Mesenchymal stem cell (in vitro differentiated cells and primary cell): Measurements from ENCODE around the gene MEIOB.
A peak's percentile ranks its signal among the peaks of the same experiment; 100 is the strongest.

Experiments used
- DNase-seq: peaks from one replicate; pipeline ENCODE4 v3.0.0-alpha.2; 2013
- H2AFZ ChIP-seq: one replicate; pipeline ENCODE4 v1.6.1; 2013; ENCODE audit warnings: low read depth, mild to moderate bottlenecking, control low read depth, inconsistent platforms, low read length, moderate library complexity
- H2AK5ac ChIP-seq: 2 replicates; pipeline ENCODE4 v1.6.1; 2013; ENCODE audit warnings: low read length, moderate library complexity, mild to moderate bottlenecking, inconsistent platforms; ENCODE audit not compliant: severe bottlenecking
- H2BK120ac ChIP-seq: one replicate; pipeline ENCODE4 v1.6.1; 2013; ENCODE audit warnings: low read depth, mild to moderate bottlenecking, inconsistent platforms, low read length, moderate library complexity
- H2BK12ac ChIP-seq, 2 experiments: one replicate each; pipeline ENCODE4 v1.6.1; 2013; ENCODE audit warnings: inconsistent platforms in 2 of 2, low read length in 2 of 2, mild to moderate bottlenecking in 2 of 2, moderate library complexity in 2 of 2, control low read depth in 1 of 2
- H2BK15ac ChIP-seq: one replicate; pipeline ENCODE4 v1.6.1; 2013; ENCODE audit warnings: mild to moderate bottlenecking, low read depth, inconsistent platforms; ENCODE audit not compliant: poor library complexity, severe bottlenecking
- H2BK5ac ChIP-seq: 2 replicates; pipeline ENCODE4 v1.6.1; 2013; ENCODE audit warnings: low read depth, mild to moderate bottlenecking, low read length, control low read depth, inconsistent platforms; ENCODE audit not compliant: poor library complexity, severe bottlenecking
- H3K14ac ChIP-seq, 2 experiments: one replicate each; pipeline ENCODE4 v1.6.1; 2013; ENCODE audit warnings: inconsistent platforms in 2 of 2, low read length in 2 of 2, control low read depth in 1 of 2, mild to moderate bottlenecking in 1 of 2, moderate library complexity in 1 of 2
- H3K18ac ChIP-seq, 2 experiments: one replicate each; pipeline ENCODE4 v1.6.1; 2013; ENCODE audit warnings: inconsistent platforms in 2 of 2, low read length in 2 of 2, control low read depth in 1 of 2, low read depth in 1 of 2, mild to moderate bottlenecking in 1 of 2
- H3K23ac ChIP-seq, 2 experiments: one replicate each; pipeline ENCODE4 v1.6.1; 2013; ENCODE audit warnings: inconsistent platforms in 2 of 2, low read length in 2 of 2, mild to moderate bottlenecking in 2 of 2, moderate library complexity in 2 of 2, control low read depth in 1 of 2
- H3K27ac ChIP-seq: 2 replicates; pipeline ENCODE4 v1.5.1; 2013; ENCODE audit warnings: mild to moderate bottlenecking, moderate library complexity, low read length, control low read depth, inconsistent platforms; ENCODE audit not compliant: poor library complexity, severe bottlenecking
- H3K27me3 ChIP-seq, 2 experiments: 2 replicates each; pipeline versions ENCODE4 v1.6.1 to v1.7.0; 2013; ENCODE audit warnings: low read length in 2 of 2, mild to moderate bottlenecking in 2 of 2, moderate library complexity in 2 of 2, control low read depth in 1 of 2, inconsistent platforms in 1 of 2; ENCODE audit not compliant: control insufficient read depth in 1 of 2, insufficient read depth in 1 of 2
- H3K36me3 ChIP-seq, 2 experiments: 2 replicates each; pipeline versions ENCODE4 v1.6.1 to v1.7.0; 2013; ENCODE audit warnings: low read length in 2 of 2, control low read depth in 1 of 2, inconsistent platforms in 1 of 2, low read depth in 1 of 2, mild to moderate bottlenecking in 1 of 2; ENCODE audit not compliant: insufficient read depth in 2 of 2, control insufficient read depth in 1 of 2
- H3K4ac ChIP-seq, 2 experiments: one replicate each; pipeline ENCODE4 v1.6.1; 2013; ENCODE audit warnings: inconsistent platforms in 2 of 2, low read length in 2 of 2, mild to moderate bottlenecking in 2 of 2, moderate library complexity in 2 of 2, control low read depth in 1 of 2, low read depth in 1 of 2
- H3K4me1 ChIP-seq: 2 replicates; pipeline ENCODE4 v1.6.1; 2013; ENCODE audit warnings: low read depth, low read length, control low read depth; ENCODE audit not compliant: control insufficient read depth, insufficient read depth
- H3K4me2 ChIP-seq: 2 replicates; pipeline ENCODE4 v1.6.1; 2013; ENCODE audit warnings: low read length, mild to moderate bottlenecking, inconsistent platforms; ENCODE audit not compliant: poor library complexity, severe bottlenecking
- H3K4me3 ChIP-seq, 2 experiments: 2 replicates each; pipeline versions ENCODE4 v1.5.1 to v1.7.0; 2013; ENCODE audit warnings: low read length in 2 of 2, mild to moderate bottlenecking in 2 of 2, control low read depth in 1 of 2, low read depth in 1 of 2; ENCODE audit not compliant: insufficient read depth in 1 of 2
- H3K79me1 ChIP-seq: replicated peaks from 2 replicates; pipeline ENCODE4 v1.6.1; 2013; ENCODE audit warnings: mild to moderate bottlenecking, control low read depth, low read length, inconsistent platforms; ENCODE audit not compliant: poor library complexity, severe bottlenecking
- H3K9ac ChIP-seq: 2 replicates; pipeline ENCODE4 v1.7.0; 2013; ENCODE audit warnings: mild to moderate bottlenecking, low read length, moderate library complexity
- H3K9me3 ChIP-seq: 2 replicates; pipeline ENCODE4 v1.7.0; 2013; ENCODE audit warnings: mild to moderate bottlenecking, low read length; ENCODE audit not compliant: control insufficient read depth
- H4K8ac ChIP-seq: one replicate; pipeline ENCODE4 v1.6.1; 2013; ENCODE audit warnings: inconsistent platforms, mild to moderate bottlenecking, low read length, moderate library complexity
- H4K91ac ChIP-seq: one replicate; pipeline ENCODE4 v1.6.1; 2013; ENCODE audit warnings: mild to moderate bottlenecking, low read length, inconsistent platforms
- WGBS: methylation state at CpG from one replicate; pipeline ENCODE4 v1.1.7; 2013; ENCODE audit warnings: mixed read lengths; 5-methylcytosine and 5-hydroxymethylcytosine counted together

The MEIOB gene

GRCh38 chr16:1906846-1907165 lies 34.8 kb upstream of the MEIOB start:
- no peak overlapping the region for H3K14ac ChIP-seq
- peaks cover 0 to 4% of the 10 kb centered on the region in 2 experiments for H3K36me3 ChIP-seq
- no peak for DNase-seq
- H3K4me3 ChIP-seq = no peak overlapping the region
- no peak overlapping the region for H3K18ac ChIP-seq
- no peak overlapping the region for H3K23ac ChIP-seq
- no peak overlapping the region for H4K91ac ChIP-seq
- no peak overlapping the region for H4K8ac ChIP-seq
- H3K27ac ChIP-seq = no peak overlapping the region
- no peak overlapping the region for H2AFZ ChIP-seq
- H2AK5ac ChIP-seq = no peak overlapping the region
- H3K4ac ChIP-seq = no peak overlapping the region
- H2BK15ac ChIP-seq = no peak overlapping the region
- H3K79me1 ChIP-seq = no peaks in the 10 kb centered on the region
- no peak overlapping the region for H2BK120ac ChIP-seq
- H2BK5ac ChIP-seq = no peak overlapping the region
- no peak overlapping the region for H3K9ac ChIP-seq
- no peak overlapping the region for H2BK12ac ChIP-seq
- peaks cover 6% of the 10 kb centered on the region for H3K4me1 ChIP-seq
- 78% methylated on average over 5 of the region's 5 CpGs for WGBS
- H3K9me3 ChIP-seq = no peaks in the 10 kb centered on the region
- peaks cover 39 to 73% of the 10 kb centered on the region in 2 experiments for H3K27me3 ChIP-seq
- no peak overlapping the region for H3K4me2 ChIP-seq

DNA sequence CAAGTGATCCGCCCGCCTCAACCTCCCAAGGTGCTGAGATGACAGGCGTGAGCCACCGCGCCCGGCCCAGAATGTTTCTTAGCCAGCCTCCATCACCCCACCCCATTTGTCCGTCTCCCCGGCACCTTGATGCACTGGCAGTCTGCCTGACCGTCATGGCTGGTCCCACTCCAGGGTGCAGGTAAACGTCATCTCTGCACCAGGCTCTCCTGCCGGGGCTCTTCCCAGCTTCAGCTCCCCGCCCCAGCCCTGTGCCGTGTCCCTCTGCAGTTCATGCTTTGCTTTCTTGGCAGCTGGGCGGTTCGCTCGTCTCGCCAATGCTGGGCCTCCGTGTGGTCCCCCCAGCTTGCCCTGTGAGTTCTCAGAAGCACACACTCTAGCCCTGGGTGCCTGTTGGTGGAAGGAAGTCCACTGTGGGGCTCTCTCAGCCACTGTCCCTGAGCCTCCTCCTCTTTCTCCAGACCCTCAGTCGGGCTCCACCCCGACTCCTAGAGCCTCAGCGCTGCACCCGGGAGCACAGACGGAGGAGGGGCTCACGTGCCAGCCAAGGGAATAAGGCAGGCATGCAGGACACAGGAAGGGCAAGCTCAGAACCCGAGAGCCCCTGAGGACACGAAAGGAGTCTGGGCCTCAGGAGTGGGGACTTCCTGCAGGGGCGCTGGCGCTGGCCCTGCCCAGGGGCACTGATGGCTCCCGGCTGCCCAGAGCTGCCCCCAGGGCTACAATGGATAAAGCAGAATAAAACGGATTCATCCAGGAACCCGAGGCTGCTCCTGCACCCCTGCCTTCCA lies 34.3 kb upstream of the MEIOB start:
- peaks cover 39 to 73% of the 10 kb centered on the region in 2 experiments for H3K27me3 ChIP-seq
- H3K4ac ChIP-seq = no peak overlapping the region
- no peak overlapping the region for H3K4me3 ChIP-seq
- WGBS = 77% methylated on average over 31 of the region's 31 CpGs
- H3K18ac ChIP-seq = no peak overlapping the region
- no peak for DNase-seq
- H3K23ac ChIP-seq = no peak overlapping the region
- no peaks in the 10 kb centered on the region for H3K79me1 ChIP-seq
- peaks cover 2% of the 10 kb centered on the region for H3K4me1 ChIP-seq
- H3K27ac ChIP-seq = no peak overlapping the region
- H2BK120ac ChIP-seq = no peak overlapping the region
- H3K36me3 ChIP-seq = no peaks in the 10 kb centered on the region
- no peak overlapping the region for H2AFZ ChIP-seq
- no peak overlapping the region for H3K9ac ChIP-seq
- no peak overlapping the region for H2AK5ac ChIP-seq
- no peak overlapping the region for H3K4me2 ChIP-seq
- H3K9me3 ChIP-seq = no peaks in the 10 kb centered on the region
- H2BK5ac ChIP-seq = no peak overlapping the region
- H4K8ac ChIP-seq = no peak overlapping the region
- no peak overlapping the region for H3K14ac ChIP-seq
- no peak overlapping the region for H2BK12ac ChIP-seq
- no peak overlapping the region for H2BK15ac ChIP-seq
- no peak overlapping the region for H4K91ac ChIP-seq

GRCh38 chr16:1903845-1904840 lies 32.2 kb upstream of the MEIOB start:
- Histone ChIP-seq H4K8ac (peak overlapping the region; percentile 31), H4K91ac (no peak overlapping the region), H2AFZ (no peak overlapping the region), H2BK120ac (no peak overlapping the region), H2BK12ac (no peak overlapping the region), H3K79me1 (no peaks in the 10 kb centered on the region), H3K14ac (no peak overlapping the region), H3K4me1 (peaks cover 2% of the 10 kb centered on the region), H3K9me3 (no peaks in the 10 kb centered on the region), H3K4me3 (no peak overlapping the region), H3K4ac (no peak overlapping the region), H3K27ac (no peak overlapping the region), H3K36me3 (no peaks in the 10 kb centered on the region), H2AK5ac (no peak overlapping the region), H3K27me3 (peaks cover 48 to 78% of the 10 kb centered on the region in 2 experiments), H3K4me2 (no peak overlapping the region), H3K9ac (no peak overlapping the region), H2BK15ac (no peak overlapping the region), H2BK5ac (no peak overlapping the region), H3K23ac (no peak overlapping the region), H3K18ac (no peak overlapping the region)
- WGBS = 83% methylated on average over 22 of the region's 22 CpGs
- DNase-seq = no peak

DNA sequence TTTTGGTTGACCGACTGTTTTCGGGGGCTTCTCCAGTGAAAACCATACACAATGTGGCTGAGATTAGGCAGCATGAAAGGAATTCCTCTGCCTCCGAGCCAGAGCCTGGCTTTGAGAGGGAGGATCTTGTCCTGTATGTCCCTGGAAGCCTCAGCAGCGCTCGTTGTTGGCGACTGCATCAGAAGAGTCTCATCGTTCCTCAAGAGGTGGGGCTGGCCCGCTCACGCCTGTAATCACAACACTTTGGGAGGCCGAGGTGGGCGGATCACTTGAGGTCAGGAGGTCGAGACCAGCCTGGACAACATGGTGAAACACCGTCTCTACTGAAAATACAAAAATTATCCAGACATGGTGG lies 31.2 kb upstream of the MEIOB start:
- Histone ChIP-seq H3K4ac (no peak overlapping the region), H4K8ac (no peak overlapping the region), H3K79me1 (no peaks in the 10 kb centered on the region), H3K23ac (no peak overlapping the region), H3K9ac (no peak overlapping the region), H3K4me2 (no peak overlapping the region), H3K18ac (no peak overlapping the region), H3K9me3 (no peaks in the 10 kb centered on the region), H3K36me3 (no peaks in the 10 kb centered on the region), H3K4me1 (peaks cover 2% of the 10 kb centered on the region), H3K27me3 (peaks cover 43 to 74% of the 10 kb centered on the region in 2 experiments), H2BK15ac (no peak overlapping the region), H2AK5ac (no peak overlapping the region), H2AFZ (no peak overlapping the region), H3K14ac (no peak overlapping the region), H2BK5ac (no peak overlapping the region), H3K4me3 (no peak overlapping the region), H3K27ac (no peak overlapping the region), H2BK120ac (no peak overlapping the region), H4K91ac (no peak overlapping the region), H2BK12ac (no peak overlapping the region)
- WGBS = 66% methylated on average over 13 of the region's 13 CpGs
- DNase-seq = no peak
